Adrenal gland (tissue), 12 donors: ENCODE results near the gene EYA3. TPM values are rescaled to one million over a fixed set of nuclear protein-coding genes. Genes with fewer than 3 reads are reported as not detected.
"Not testable (repeated sequence)": the region's sequence is repeated elsewhere in the genome, so short reads cannot be mapped to it uniquely, and the experiment has no call there.

Experiments
- DNase-seq, 7 donors: peaks; one replicate each; pipeline ENCODE4 v3.0.0-alpha.2; 2019 to 2020
- H3K27ac ChIP-seq, 5 donors: fragments of 200-600 bp; sonication (generic) in 4 of 5; 1 replicate in 3 of 5; 2 replicates in 2 of 5; pipeline versions ENCODE4 v1.5.1 to v1.8.0; 2016 to 2020; ENCODE audit warnings: mild to moderate bottlenecking in 1 of 5
- H3K27me3 ChIP-seq: fragments of 200-600 bp; 2 replicates; pipeline ENCODE4 v1.8.0; 2021
- H3K36me3 ChIP-seq, 2 donors: fragments of 200-600 bp; replicated peaks in 1 of 2; 1 replicate in 1 of 2; 2 replicates in 1 of 2; pipeline versions ENCODE4 v1.5.1 to v1.8.0; 2018 to 2022
- H3K4me1 ChIP-seq, 2 donors: fragments of 200-600 bp; replicated peaks in 1 of 2; 1 replicate in 1 of 2; 2 replicates in 1 of 2; pipeline versions ENCODE4 v1.5.1 to v1.8.0; 2018 to 2021
- H3K4me3 ChIP-seq, 4 donors: fragments of 200-600 bp; sonication (generic) in 3 of 4; one replicate each; pipeline ENCODE4 v1.5.1; 2016 to 2018
- H3K9me3 ChIP-seq, 3 donors: fragments of 200-600 bp; sonication (generic) in 1 of 3; replicated peaks in 1 of 3; 1 replicate in 2 of 3; 2 replicates in 1 of 3; pipeline versions ENCODE4 v1.5.1 to v1.8.0; 2016 to 2021
- CTCF ChIP-seq, 6 experiments: fragments of 450-650 bp in 4 of 6; fragments of 200-600 bp in 2 of 6; sonication (generic) in 1 of 6; IDR thresholded peaks; 1 replicate in 5 of 6; 2 replicates in 1 of 6; pipeline versions ENCODE4 v1.5.1 to v1.8.0; 2016 to 2021; ENCODE audit warnings: antibody characterized with exemption in 6 of 6, mild to moderate bottlenecking in 2 of 6, moderate library complexity in 1 of 6
- POLR2A ChIP-seq, 2 donors: fragments of 450-650 bp; IDR thresholded peaks; one replicate each; pipeline ENCODE4 v1.6.1; 2017; ENCODE audit warnings: antibody characterized with exemption in 2 of 2, mild to moderate bottlenecking in 2 of 2, moderate library complexity in 1 of 2
- WGBS, 4 donors: extraction: QIAGEN DNeasy Blood & Tissue Kit in 2 of 4; methylation state at CpG; one replicate each; pipeline versions ENCODE4 v1.1.5 to v1.1.7; 2013 to 2017; 5-methylcytosine and 5-hydroxymethylcytosine counted together
- intact Hi-C, 2 donors: fragments of 100-400 bp; cut with DNase I; formaldehyde crosslinking; loops; one replicate each; pipeline versions ENCODE4 v1.14.1 to v1.15.0; 2022 to 2023
- polyA plus RNA-seq, 3 donors: library from polyadenylated mRNA; stranded (reverse); fragments of 200-250 nt in 2 of 3; fragments of 350-450 nt in 1 of 3; fragmentation: Illumina TruSeq in 1 of 3; extraction: RNeasy Lipid Tissue Mini Kit (QIAGEN cat#74804) in 1 of 3; gene quantifications; one replicate each; pipeline ENCODE4 v1.2.3, GENCODE V29; 2013 to 2014
- total RNA-seq, 9 donors: library from RNA; depleted of rRNA in 4 of 9; stranded (reverse); fragments of >200 nt in 4 of 9; fragments of 120-200 nt in 1 of 9; fragmentation: NEBNext Ultra II Directional in 1 of 9; extraction: Animal tissue kit (Norgen Biotek cat#: 25700) in 1 of 9; gene quantifications; one replicate each; pipeline versions ENCODE4 v1.1.0 to v1.2.4, GENCODE V29; 2013 to 2023
- donor health status: healthy with polysubstance abuse.
- donor health status: Bipolar disorder and iron deficiency.
- donor health status: DM: yes; HTN: yes; CAD: no.
- donor health status: DM: no; HTN: no; CAD: no.
- donor health status: DM: no; HTN: no; CAD: no.
- donor health status: DM: yes; HTN: yes; CAD: no.

The EYA3 gene
- total and polyA plus RNA-seq, 12 donors = 4.3 to 28.9 (median 14.3) TPM

- WGBS, 4 donors = 95 to 97% (median 96%) methylated on average over 10 of the region's 10 CpGs
- Histone ChIP-seq H3K9me3 (no peaks in the 10 kb centered on the region), H3K27me3 (no peaks in the 10 kb centered on the region), H3K4me3 (no peak overlapping the region), H3K36me3 (peaks cover 0 to 41% of the 10 kb centered on the region in 2 donors), H3K4me1 (peaks cover 3 to 7% of the 10 kb centered on the region in 2 donors), H3K27ac (no peak overlapping the region)
- DNase-seq = no peak
- TF ChIP-seq POLR2A (IDR thresholded peaks at IDR 0.05) (no peak), CTCF (IDR thresholded peaks at IDR 0.05) (no peak)
- intact Hi-C loops = no loop called here
These were observed 85.8 kb downstream of the EYA3 start for GRCh38 chr1:28002600-28002999.

GRCh38 chr1:27999055-27999454 is 89.4 kb downstream of the EYA3 start:
- TF ChIP-seq CTCF (IDR thresholded peaks at IDR 0.05) = no peak
- TF ChIP-seq POLR2A (IDR thresholded peaks at IDR 0.05) = no peak
- DNase-seq = no peak
- 91 to 100% (median 99%) methylated on average over 1 of the region's 1 CpG for WGBS, 4 donors
- intact Hi-C loops = no loop called here
- Histone ChIP-seq H3K27ac (no peak overlapping the region), H3K36me3 (peaks cover 0 to 58% of the 10 kb centered on the region in 2 donors), H3K9me3 (no peaks in the 10 kb centered on the region), H3K4me3 (no peak overlapping the region), H3K4me1 (peaks cover 3 to 7% of the 10 kb centered on the region in 2 donors), H3K27me3 (no peaks in the 10 kb centered on the region)

GRCh38 chr1:27994526-27994925 is 93.9 kb downstream of the EYA3 start:
- DNase-seq, H3K9me3 ChIP-seq, H3K4me1 ChIP-seq, intact Hi-C loops, H3K4me3 ChIP-seq, H3K27ac ChIP-seq, H3K27me3 ChIP-seq: not testable (repeated sequence)
- peaks cover 0 to 56% of the 10 kb centered on the region in 2 donors for H3K36me3 ChIP-seq
- 94 to 98% (median 96%) methylated on average over 6 of the region's 6 CpGs for WGBS, 4 donors

- no peak for TF ChIP-seq CTCF (IDR thresholded peaks at IDR 0.05)
- TF ChIP-seq POLR2A (IDR thresholded peaks at IDR 0.05) = no peak
- Histone ChIP-seq H3K4me3 (no peak overlapping the region), H3K27me3 (no peaks in the 10 kb centered on the region), H3K36me3 (peaks cover 0 to 56% of the 10 kb centered on the region in 2 donors), H3K9me3 (no peaks in the 10 kb centered on the region), H3K4me1 (no peaks in the 10 kb centered on the region), H3K27ac (no peak overlapping the region)
- intact Hi-C loops = no loop called here
- 52 to 89% (median 74%) methylated on average over 1 of the region's 1 CpG for WGBS, 4 donors
- DNase-seq = peak in 1 of 7 donors; percentile 22
These were observed 94.3 kb downstream of the EYA3 start for GRCh38 chr1:27994060-27994459.

- TF ChIP-seq CTCF (IDR thresholded peaks at IDR 0.05) = no peak
- no peak for TF ChIP-seq POLR2A (IDR thresholded peaks at IDR 0.05)
- H3K36me3 ChIP-seq = peaks cover 0 to 57% of the 10 kb centered on the region in 2 donors
These were observed 95.2 kb downstream of the EYA3 start for GRCh38 chr1:27993241-27993640.

More at GRCh38 chr1:27993241-27993640, 95.2 kb downstream of the EYA3 start:
- Histone ChIP-seq H3K4me1 (no peaks in the 10 kb centered on the region), H3K4me3 (no peak overlapping the region), H3K27ac (no peak overlapping the region), H3K9me3 (no peaks in the 10 kb centered on the region), H3K27me3 (no peaks in the 10 kb centered on the region)
- WGBS, 4 donors = 61 to 66% (median 63%) methylated on average over 3 of the region's 3 CpGs
- intact Hi-C loops = no loop called here
- DNase-seq = no peak
